Measurements from ENCODE around the gene ASAP2.

ASAP2 gene

DNA sequence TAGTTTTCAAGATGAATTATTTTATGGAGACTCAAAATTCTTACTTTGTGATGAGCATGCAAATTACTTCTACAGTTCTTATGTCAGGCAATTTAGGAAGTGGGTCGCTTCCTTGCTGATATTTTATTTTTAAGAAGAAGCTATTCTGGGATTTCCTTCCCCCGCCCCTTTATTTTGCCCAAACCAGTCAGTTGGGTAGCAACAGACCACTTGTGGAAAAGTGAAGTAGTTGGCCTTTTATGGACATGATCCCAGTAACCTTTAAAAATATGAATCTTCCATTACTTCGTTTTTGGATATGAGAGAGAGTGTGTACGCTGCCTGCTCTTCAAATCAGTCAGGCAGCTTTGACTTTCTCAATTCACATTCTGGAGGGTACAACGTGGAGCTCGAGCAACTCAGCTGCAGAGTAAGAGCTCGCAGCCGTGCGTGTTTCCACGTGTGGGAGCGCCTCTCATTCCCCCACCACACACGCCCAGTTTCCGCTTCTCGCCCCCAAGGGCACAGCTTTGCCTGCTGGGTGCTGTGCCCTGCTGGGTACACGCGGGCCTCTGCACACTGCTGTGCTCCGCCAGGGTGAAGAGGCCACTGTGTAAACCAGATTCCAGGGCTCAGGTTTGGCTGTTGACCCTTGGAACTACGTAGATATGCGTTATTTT lies 124.1 kb downstream of the ASAP2 start:
- no peak overlapping the region for H3K27ac ChIP-seq (replicated peaks)
- no peak for DNase-seq (ENCODE audit: low read depth in 1 of 2, low spot score in 1 of 2)
- TF ChIP-seq, protein P1, sequence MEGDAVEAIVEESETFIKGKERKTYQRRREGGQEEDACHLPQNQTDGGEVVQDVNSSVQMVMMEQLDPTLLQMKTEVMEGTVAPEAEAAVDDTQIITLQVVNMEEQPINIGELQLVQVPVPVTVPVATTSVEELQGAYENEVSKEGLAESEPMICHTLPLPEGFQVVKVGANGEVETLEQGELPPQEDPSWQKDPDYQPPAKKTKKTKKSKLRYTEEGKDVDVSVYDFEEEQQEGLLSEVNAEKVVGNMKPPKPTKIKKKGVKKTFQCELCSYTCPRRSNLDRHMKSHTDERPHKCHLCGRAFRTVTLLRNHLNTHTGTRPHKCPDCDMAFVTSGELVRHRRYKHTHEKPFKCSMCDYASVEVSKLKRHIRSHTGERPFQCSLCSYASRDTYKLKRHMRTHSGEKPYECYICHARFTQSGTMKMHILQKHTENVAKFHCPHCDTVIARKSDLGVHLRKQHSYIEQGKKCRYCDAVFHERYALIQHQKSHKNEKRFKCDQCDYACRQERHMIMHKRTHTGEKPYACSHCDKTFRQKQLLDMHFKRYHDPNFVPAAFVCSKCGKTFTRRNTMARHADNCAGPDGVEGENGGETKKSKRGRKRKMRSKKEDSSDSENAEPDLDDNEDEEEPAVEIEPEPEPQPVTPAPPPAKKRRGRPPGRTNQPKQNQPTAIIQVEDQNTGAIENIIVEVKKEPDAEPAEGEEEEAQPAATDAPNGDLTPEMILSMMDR (IDR thresholded peaks at IDR 0.05; ENCODE audit: insufficient read depth, low read length) = no peak
- TF ChIP-seq, protein P2, sequence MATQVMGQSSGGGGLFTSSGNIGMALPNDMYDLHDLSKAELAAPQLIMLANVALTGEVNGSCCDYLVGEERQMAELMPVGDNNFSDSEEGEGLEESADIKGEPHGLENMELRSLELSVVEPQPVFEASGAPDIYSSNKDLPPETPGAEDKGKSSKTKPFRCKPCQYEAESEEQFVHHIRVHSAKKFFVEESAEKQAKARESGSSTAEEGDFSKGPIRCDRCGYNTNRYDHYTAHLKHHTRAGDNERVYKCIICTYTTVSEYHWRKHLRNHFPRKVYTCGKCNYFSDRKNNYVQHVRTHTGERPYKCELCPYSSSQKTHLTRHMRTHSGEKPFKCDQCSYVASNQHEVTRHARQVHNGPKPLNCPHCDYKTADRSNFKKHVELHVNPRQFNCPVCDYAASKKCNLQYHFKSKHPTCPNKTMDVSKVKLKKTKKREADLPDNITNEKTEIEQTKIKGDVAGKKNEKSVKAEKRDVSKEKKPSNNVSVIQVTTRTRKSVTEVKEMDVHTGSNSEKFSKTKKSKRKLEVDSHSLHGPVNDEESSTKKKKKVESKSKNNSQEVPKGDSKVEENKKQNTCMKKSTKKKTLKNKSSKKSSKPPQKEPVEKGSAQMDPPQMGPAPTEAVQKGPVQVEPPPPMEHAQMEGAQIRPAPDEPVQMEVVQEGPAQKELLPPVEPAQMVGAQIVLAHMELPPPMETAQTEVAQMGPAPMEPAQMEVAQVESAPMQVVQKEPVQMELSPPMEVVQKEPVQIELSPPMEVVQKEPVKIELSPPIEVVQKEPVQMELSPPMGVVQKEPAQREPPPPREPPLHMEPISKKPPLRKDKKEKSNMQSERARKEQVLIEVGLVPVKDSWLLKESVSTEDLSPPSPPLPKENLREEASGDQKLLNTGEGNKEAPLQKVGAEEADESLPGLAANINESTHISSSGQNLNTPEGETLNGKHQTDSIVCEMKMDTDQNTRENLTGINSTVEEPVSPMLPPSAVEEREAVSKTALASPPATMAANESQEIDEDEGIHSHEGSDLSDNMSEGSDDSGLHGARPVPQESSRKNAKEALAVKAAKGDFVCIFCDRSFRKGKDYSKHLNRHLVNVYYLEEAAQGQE (IDR thresholded peaks at IDR 0.05; ENCODE audit: insufficient replicate concordance, low read depth) = no peak
- TF ChIP-seq GABPA (IDR thresholded peaks at IDR 0.05; ENCODE audit: low read depth) (no peak), POLR2AphosphoS5 (IDR thresholded peaks at IDR 0.05; ENCODE audit: low read depth) (no peak), SPI1 (IDR thresholded peaks at IDR 0.05; ENCODE audit: borderline replicate concordance, low read depth) (no peak)
- peaks cover 18% of the 10 kb centered on the region for H3K27me3 ChIP-seq (ENCODE audit: insufficient read depth, poor library complexity, severe bottlenecking)
- no peak overlapping the region for H3K4me3 ChIP-seq (replicated peaks; ENCODE audit: insufficient read depth, low read length)

DNA sequence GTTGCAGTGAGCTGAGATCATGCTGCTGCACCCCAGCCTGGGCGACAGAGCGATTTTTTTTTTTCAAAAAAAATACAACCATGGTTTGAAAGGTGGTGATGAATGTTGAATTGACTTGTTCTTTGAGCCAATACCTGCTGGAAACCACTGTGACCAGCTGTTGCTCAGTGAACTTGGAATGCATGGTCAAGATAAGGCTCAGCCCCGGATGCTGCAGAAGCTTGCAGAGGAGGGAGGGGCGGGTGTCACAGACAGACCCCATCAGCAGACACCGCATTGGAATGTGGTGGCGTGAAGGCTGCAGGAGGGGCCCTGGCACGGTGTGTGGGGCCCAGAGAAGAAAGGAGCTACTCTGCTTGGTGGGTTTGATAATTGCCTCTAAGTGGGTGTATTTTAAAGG lies 125.1 kb downstream of the ASAP2 start:
- no peak overlapping the region for H3K4me3 ChIP-seq (replicated peaks; ENCODE audit: insufficient read depth, low read length)
- peaks cover 16% of the 10 kb centered on the region for H3K27me3 ChIP-seq (ENCODE audit: insufficient read depth, poor library complexity, severe bottlenecking)
- no peak for DNase-seq (ENCODE audit: low read depth in 1 of 2, low spot score in 1 of 2)
- TF ChIP-seq POLR2AphosphoS5 (IDR thresholded peaks at IDR 0.05; ENCODE audit: low read depth) (no peak), GABPA (IDR thresholded peaks at IDR 0.05; ENCODE audit: low read depth) (no peak), SPI1 (IDR thresholded peaks at IDR 0.05; ENCODE audit: borderline replicate concordance, low read depth) (no peak)
- TF ChIP-seq, protein P1 (IDR thresholded peaks at IDR 0.05; ENCODE audit: insufficient read depth, low read length) = no peak
- TF ChIP-seq, protein P2 (IDR thresholded peaks at IDR 0.05; ENCODE audit: insufficient replicate concordance, low read depth) = no peak
- no peak overlapping the region for H3K27ac ChIP-seq (replicated peaks)

DNA sequence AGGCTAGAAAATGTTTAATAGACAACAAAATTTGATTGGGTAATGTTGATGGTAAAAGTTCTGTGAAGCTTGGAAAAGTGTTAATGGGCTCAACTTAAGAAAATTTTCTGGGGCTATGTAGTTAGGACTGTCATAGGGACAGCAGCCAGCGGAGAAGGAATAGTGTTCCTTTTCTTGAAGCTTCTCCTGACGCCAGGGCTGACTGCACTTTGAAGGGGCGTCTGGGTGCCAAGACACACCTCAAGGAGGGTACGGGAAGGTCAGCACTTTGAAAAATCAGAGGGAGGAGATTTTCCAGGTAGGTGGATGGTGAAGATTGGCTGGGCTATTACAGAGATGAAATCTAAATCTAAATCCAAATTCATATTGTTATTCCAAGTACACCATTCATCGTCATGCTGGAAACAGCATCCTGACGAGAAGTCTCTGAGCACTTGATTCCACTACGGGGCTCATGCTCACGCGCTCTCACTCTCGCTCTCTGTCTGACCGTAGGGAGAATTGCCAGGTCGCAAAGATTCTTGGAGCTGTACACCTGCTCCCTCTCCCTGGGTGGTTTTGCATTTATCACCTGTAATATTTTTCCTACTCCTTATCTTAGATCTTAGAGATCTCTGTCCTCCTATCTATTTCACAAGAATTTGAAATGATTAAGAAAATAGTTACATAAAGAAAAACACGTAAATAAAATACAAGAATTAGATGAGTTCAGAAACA lies 125.7 kb downstream of the ASAP2 start:
- DNase-seq (ENCODE audit: low read depth in 1 of 2, low spot score in 1 of 2) = no peak
- Histone ChIP-seq H3K27me3 (ENCODE audit: insufficient read depth, poor library complexity, severe bottlenecking) (peaks cover 13% of the 10 kb centered on the region), H3K27ac (replicated peaks) (no peak overlapping the region), H3K4me3 (replicated peaks; ENCODE audit: insufficient read depth, low read length) (no peak overlapping the region)
- TF ChIP-seq, protein P2 (IDR thresholded peaks at IDR 0.05; ENCODE audit: insufficient replicate concordance, low read depth) = no peak
- TF ChIP-seq GABPA (IDR thresholded peaks at IDR 0.05; ENCODE audit: low read depth) (no peak), SPI1 (IDR thresholded peaks at IDR 0.05; ENCODE audit: borderline replicate concordance, low read depth) (no peak), POLR2AphosphoS5 (IDR thresholded peaks at IDR 0.05; ENCODE audit: low read depth) (no peak)
- TF ChIP-seq, protein P1 (IDR thresholded peaks at IDR 0.05; ENCODE audit: insufficient read depth, low read length) = no peak
